Upper lobe of left lung (tissue), 4 donors: Measurements from ENCODE around the gene KLKB1.

Experiments
- POLR2A ChIP-seq, 4 donors: fragments of 450-650 bp; IDR thresholded peaks; one replicate each; pipeline ENCODE4 v1.5.1; 2016 to 2017; ENCODE audit warnings: antibody characterized with exemption in 4 of 4, mild to moderate bottlenecking in 2 of 4
- TF ChIP-seq, protein P1 (sequence below), 6 experiments: fragments of 450-650 bp in 4 of 6; fragments of 200-600 bp in 2 of 6; sonication (generic) in 2 of 6; IDR thresholded peaks; one replicate each; pipeline ENCODE4 v1.5.1; 2016 to 2019; ENCODE audit warnings: antibody characterized with exemption in 6 of 6

DNA sequence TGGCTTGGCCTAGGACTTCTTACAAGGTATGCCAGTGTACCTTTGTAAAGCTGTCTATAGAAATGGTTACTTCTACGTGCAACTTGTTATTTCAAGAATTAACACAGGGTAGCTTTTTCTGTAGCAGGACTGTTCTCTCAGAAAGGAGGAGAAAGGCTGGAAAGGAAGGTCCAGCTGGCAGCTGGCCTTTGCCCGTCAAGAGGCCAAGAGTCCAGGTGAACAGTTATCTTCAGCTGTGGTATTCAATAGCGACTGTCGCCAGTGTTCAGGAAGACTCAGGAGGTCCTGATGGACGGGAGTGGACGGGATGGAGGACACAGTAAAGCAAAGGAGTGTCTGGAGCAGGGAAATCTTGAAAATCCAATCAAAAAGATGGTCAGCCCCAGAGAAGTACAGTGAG, 31.2 kb upstream of the KLKB1 start:
- no peak for TF ChIP-seq POLR2A (IDR thresholded peaks at IDR 0.05)
- TF ChIP-seq, protein P1, sequence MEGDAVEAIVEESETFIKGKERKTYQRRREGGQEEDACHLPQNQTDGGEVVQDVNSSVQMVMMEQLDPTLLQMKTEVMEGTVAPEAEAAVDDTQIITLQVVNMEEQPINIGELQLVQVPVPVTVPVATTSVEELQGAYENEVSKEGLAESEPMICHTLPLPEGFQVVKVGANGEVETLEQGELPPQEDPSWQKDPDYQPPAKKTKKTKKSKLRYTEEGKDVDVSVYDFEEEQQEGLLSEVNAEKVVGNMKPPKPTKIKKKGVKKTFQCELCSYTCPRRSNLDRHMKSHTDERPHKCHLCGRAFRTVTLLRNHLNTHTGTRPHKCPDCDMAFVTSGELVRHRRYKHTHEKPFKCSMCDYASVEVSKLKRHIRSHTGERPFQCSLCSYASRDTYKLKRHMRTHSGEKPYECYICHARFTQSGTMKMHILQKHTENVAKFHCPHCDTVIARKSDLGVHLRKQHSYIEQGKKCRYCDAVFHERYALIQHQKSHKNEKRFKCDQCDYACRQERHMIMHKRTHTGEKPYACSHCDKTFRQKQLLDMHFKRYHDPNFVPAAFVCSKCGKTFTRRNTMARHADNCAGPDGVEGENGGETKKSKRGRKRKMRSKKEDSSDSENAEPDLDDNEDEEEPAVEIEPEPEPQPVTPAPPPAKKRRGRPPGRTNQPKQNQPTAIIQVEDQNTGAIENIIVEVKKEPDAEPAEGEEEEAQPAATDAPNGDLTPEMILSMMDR (IDR thresholded peaks at IDR 0.05): no peak
